Chondrocyte (in vitro differentiated cells): ENCODE results near the gene SPTBN1. TPM values are rescaled to one million over a fixed set of nuclear protein-coding genes. Genes with fewer than 3 reads are reported as not detected.

Experiments used
- DNase-seq: peaks from one replicate; pipeline ENCODE4 v3.0.0; 2021; ENCODE audit warnings: mixed read lengths, low spot score
- H3K27ac Mint-ChIP-seq: one replicate; pipeline ENCODE4 v1.8.0; 2021; ENCODE audit warnings: mild to moderate bottlenecking, moderate library complexity, mixed read lengths; ENCODE audit not compliant: unreplicated experiment
- H3K27me3 Mint-ChIP-seq: 2 replicates; pipeline ENCODE4 v1.8.0; 2021; ENCODE audit warnings: low read depth, mixed read lengths
- H3K36me3 Mint-ChIP-seq: 2 replicates; pipeline ENCODE4 v1.8.0; 2021; ENCODE audit warnings: low read depth, mixed read lengths
- H3K4me1 Mint-ChIP-seq: 2 replicates; pipeline ENCODE4 v1.8.0; 2021; ENCODE audit warnings: low read depth, mild to moderate bottlenecking, mixed read lengths
- H3K4me3 Mint-ChIP-seq: one replicate; pipeline ENCODE4 v1.8.0; 2021; ENCODE audit warnings: mild to moderate bottlenecking, moderate library complexity, mixed read lengths; ENCODE audit not compliant: unreplicated experiment
- H3K9me3 Mint-ChIP-seq: 2 replicates; pipeline ENCODE4 v1.8.0; 2021; ENCODE audit warnings: low read depth, mixed read lengths
- total RNA-seq: library from RNA; stranded (reverse); gene quantifications from 3 replicates; pipeline ENCODE4 v1.2.1, GENCODE V29; 2021
- TF ChIP-seq, protein P1 (sequence below): fragments of 200-600 bp; sonication (generic); IDR thresholded peaks from 2 replicates; pipeline ENCODE4 v1.5.0; 2021; ENCODE audit warnings: antibody characterized with exemption, mild to moderate bottlenecking, moderate library complexity

Gene SPTBN1
- total RNA-seq, 1 donor from 2014 or later = 297 TPM

DNA sequence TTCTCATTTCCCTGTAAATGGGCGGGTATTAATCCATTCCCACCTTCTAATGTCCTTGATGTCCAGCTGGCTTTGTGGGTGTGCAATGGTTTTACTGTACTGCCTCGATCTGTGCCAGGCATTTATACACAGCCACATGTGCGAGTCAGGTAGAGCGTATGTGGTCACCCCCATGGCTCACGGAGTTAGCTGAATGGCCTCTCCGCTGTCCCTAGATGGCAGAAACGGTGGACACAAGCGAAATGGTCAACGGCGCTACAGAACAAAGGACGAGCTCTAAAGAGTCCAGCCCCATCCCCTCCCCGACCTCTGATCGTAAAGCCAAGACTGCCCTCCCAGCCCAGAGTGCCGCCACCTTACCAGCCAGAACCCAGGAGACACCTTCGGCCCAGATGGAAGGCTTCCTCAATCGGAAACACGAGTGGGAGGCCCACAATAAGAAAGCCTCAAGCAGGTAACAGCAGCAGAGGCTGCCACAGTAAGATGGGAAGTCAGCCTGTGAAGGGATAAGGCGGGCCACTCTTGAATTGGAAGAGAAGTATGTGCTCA is 208.2 kb downstream of the SPTBN1 start:
- Mint-ChIP-seq H3K27ac (no peak overlapping the region), H3K9me3 (no peaks in the 10 kb centered on the region), H3K4me3 (no peak overlapping the region), H3K27me3 (no peaks in the 10 kb centered on the region), H3K4me1 (peaks cover 25% of the 10 kb centered on the region), H3K36me3 (peaks cover 53% of the 10 kb centered on the region)
- TF ChIP-seq, protein P1, sequence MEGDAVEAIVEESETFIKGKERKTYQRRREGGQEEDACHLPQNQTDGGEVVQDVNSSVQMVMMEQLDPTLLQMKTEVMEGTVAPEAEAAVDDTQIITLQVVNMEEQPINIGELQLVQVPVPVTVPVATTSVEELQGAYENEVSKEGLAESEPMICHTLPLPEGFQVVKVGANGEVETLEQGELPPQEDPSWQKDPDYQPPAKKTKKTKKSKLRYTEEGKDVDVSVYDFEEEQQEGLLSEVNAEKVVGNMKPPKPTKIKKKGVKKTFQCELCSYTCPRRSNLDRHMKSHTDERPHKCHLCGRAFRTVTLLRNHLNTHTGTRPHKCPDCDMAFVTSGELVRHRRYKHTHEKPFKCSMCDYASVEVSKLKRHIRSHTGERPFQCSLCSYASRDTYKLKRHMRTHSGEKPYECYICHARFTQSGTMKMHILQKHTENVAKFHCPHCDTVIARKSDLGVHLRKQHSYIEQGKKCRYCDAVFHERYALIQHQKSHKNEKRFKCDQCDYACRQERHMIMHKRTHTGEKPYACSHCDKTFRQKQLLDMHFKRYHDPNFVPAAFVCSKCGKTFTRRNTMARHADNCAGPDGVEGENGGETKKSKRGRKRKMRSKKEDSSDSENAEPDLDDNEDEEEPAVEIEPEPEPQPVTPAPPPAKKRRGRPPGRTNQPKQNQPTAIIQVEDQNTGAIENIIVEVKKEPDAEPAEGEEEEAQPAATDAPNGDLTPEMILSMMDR = no peak
- DNase-seq = no peak

DNA sequence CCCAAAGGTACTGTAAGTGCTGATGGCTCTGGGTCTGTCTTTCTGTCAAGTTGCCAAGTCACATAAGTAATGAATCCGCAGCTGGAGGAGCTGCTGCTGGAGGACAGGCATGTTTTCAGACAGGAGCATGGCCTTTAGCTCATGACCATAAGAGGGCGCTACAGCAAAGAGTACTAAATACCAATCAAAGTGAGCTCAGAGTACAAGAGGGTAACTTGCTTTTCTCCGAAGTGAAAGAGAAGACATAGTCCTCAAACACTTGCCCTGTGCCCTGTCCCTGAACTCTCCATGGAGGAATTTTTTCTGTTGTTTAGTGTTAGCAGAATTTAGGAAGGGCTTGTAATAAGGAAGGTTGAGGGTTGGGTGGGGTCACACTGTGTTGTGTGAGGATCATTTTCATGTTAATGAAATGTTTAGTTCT is 209.3 kb downstream of the SPTBN1 start:
- Mint-ChIP-seq H3K27ac (peak overlapping the region; percentile 69), H3K4me1 (peaks cover 36% of the 10 kb centered on the region)
- no peak for DNase-seq

DNA sequence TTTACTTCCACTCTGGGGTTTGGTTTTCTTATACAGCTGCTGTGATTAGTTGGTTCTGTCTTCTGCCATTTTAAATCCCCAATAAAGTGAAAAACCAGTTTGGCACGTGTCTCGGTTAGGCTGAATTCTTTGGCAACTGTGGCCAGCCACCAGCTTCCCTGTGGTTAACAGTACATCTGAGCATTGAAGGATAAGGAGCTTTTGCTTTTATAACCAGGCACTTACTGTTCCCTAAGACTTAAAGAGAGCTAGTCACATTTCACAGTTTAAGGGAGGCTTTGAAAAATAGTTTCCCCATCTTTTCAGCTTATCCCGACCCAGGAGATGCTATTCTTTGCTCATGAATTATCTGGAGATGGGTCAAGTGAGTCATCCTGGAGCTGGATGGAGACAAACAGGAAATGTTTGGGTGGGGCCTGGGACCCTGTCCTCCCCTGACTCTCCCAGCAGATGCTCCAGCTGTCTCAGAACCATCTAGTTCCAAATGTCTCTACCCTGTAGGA is 210.1 kb downstream of the SPTBN1 start:
- peak overlapping the region; percentile 73 for H3K27ac Mint-ChIP-seq
- peaks cover 51% of the 10 kb centered on the region for H3K36me3 Mint-ChIP-seq

More for the DNA sequence above, 209.3 kb downstream of the SPTBN1 start:
- Mint-ChIP-seq H3K4me3 (no peak overlapping the region), H3K9me3 (no peaks in the 10 kb centered on the region), H3K27me3 (no peaks in the 10 kb centered on the region), H3K36me3 (peaks cover 46% of the 10 kb centered on the region)
- TF ChIP-seq, protein P1 = peak; percentile 78

DNA sequence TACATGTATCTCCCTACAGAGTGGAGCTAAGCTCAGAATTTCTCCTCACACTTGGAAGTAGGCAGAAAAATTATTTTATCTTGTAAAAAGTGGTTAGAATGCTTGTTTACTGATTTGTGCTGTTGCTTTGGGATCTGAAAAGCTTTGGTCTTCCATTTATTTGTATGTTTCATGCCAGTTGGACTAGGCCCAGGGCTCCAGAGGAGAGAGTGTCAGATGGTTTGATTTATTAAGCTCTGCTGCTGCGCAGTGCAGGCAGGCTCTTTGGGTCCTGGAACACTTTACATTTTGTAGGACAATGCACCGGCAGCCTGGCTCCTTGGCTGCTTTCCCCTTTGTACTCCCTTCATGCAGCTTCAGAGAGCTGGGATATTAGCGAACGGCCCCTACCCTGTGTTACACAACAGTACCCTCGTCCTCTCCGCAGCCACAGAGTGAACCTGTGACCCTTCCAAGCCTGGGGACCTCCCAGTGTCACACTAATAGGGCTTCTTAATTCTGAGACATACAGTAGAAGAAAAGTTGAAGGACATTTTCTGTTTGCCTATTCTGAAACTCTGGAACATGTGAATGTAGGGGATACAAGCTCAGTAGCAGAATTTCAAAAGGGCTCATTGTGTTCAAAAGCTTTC is 210.6 kb downstream of the SPTBN1 start:
- peaks cover 49% of the 10 kb centered on the region for H3K36me3 Mint-ChIP-seq
- H3K9me3 Mint-ChIP-seq = no peaks in the 10 kb centered on the region
- peaks cover 38% of the 10 kb centered on the region for H3K4me1 Mint-ChIP-seq
- H3K27me3 Mint-ChIP-seq = no peaks in the 10 kb centered on the region
- H3K27ac Mint-ChIP-seq = peak overlapping the region; percentile 73
- TF ChIP-seq, protein P1 = no peak
- no peak for DNase-seq
- no peak overlapping the region for H3K4me3 Mint-ChIP-seq

More for the DNA sequence above, 210.1 kb downstream of the SPTBN1 start:
- TF ChIP-seq, protein P1 = no peak
- H3K4me1 Mint-ChIP-seq = peaks cover 38% of the 10 kb centered on the region
- no peaks in the 10 kb centered on the region for H3K27me3 Mint-ChIP-seq
- H3K9me3 Mint-ChIP-seq = no peaks in the 10 kb centered on the region
- DNase-seq = no peak
- H3K4me3 Mint-ChIP-seq = no peak overlapping the region

DNA sequence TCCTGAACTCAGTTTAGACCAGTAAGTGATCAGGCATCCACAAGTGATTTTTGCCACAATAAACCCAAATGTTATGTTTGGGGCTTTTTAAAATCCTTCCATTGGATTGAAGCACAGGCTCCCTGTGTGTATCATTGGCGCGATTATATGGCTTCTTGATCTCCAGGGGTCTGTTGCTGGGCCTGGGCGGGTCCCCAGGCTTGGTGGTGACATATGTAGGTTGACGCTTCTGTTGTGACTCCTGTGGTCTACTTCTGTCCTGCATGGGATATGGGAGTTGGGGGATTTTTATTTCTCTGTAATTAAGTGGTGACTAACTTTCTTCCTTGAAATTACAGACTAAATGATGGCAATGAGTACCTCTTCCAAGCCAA is 211.1 kb downstream of the SPTBN1 start:
- Mint-ChIP-seq H3K27ac (peak overlapping the region; percentile 18), H3K27me3 (no peaks in the 10 kb centered on the region), H3K4me3 (no peak overlapping the region), H3K9me3 (no peaks in the 10 kb centered on the region), H3K4me1 (peaks cover 38% of the 10 kb centered on the region), H3K36me3 (peaks cover 45% of the 10 kb centered on the region)
- no peak for DNase-seq
- TF ChIP-seq, protein P1 = no peak
